CD4-positive, alpha-beta T cell treated with Interleukin-17A for 1 hour (primary cell): ENCODE measurements around the gene C6orf132.
"Not testable (repeated sequence)": the region's sequence is repeated elsewhere in the genome, so short reads cannot be mapped to it uniquely, and the experiment has no call there.

ENCODE experiments used
- DNase-seq: peaks from one replicate; pipeline ENCODE4 v3.0.0-alpha.2; 2020

C6orf132 gene

DNA sequence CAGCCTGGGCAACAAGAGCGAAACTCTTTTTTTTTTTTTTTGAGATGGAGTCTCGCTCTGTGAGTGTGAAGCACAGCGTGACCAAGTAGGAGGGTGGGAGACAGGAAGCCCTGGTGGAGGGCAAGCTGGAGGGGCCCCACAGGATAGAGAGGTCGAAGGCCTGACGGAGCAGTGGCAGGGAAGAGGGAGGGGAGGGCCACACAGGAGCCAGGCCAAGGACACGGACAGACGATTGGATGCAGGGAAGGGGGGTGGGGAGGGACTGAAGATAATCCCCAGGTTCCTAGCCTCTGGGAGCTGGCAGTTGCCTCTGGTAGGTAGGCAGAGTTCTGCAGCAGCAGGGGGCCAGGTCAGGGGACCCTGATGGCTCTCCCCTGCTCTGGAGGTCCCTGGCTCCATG lies 20.0 kb upstream of the C6orf132 start:
- no peak for DNase-seq

DNA sequence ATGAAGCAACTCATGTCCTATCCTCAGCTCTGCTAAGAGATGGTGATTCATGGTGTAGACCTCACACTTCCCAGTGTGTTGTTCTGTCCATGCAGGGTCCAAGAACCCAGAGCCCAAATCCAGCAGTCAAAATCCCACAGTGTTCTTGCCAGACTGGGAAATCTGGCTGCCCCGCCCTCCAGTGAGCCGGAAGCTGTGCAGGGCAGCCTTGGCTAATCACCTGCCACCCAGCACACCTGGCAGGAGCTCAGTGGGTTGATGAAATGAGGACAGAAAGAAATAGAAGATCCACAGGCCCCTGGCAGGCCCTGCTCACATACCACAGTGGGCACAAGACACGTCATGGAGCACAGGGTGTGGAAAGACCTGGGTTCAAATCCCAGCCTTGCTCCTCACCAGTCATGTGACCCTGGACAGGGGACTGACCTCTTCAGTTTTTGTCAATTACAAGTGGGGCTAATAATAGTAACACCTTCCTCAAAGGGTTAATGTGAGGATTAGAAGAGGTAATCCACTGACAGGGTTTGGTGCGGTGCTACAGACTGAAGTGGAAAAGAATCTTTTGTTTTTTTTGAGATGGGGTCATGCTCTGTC lies 17.1 kb upstream of the C6orf132 start:
- no peak for DNase-seq

DNA sequence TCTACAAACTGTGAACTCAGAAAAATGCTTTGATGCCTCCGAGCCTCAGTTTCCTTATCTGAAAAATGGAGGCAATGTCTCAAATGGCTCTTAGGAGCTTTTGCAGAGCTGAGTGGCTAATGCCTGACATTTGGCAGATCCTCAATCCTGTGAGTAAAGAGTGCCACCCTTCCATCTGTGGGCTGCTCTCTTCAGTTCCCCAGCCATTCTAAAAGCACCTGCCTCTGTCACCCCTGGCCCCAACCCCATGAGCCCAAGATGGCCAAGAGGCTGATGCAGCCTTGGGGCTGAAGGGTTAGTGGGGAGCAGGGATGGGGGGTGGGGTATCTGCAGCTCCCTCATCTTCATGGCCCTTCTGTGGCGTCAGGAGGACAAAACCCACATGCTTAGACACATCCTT lies 16.2 kb upstream of the C6orf132 start:
- no peak for DNase-seq

DNA sequence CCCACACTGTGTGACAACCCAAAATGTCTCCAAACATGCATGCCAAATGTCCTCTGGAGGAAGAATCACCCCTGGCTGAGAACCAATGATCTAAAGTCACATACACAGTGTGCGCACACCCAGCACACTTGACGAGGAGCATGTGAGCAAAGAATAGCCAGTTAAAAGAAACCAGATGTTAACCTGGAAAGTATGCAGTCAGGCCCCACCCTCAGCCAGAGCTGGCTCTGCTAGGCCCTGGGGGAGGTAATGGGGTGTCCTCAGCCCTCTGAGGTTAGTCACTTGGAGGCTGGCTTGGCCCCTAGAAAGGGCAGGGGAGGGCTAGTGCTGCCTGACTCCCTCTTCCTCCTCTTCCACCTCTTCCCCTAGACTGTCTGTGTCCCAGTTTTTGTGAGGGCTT lies 15.6 kb upstream of the C6orf132 start:
- no peak for DNase-seq

DNA sequence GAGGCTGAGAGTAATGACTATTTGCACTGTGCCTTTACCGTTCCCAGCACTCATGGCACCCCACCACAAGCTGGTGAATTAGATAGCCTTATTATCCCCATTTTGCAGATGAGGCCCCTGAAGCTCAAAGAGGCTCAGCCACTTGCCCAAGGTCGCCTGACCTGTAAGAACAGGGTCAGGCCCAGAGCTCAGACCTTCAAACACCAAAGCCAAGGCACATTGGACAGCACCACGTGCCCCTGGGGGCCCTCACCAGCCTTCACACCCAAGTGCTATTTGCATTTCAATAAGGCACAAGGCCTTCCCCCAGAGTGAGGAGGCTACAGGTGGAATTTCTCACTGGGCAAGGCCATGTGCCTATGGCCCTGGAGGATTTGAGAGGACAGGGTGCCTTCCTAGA lies 14.2 kb upstream of the C6orf132 start:
- DNase-seq, result no peak

DNA sequence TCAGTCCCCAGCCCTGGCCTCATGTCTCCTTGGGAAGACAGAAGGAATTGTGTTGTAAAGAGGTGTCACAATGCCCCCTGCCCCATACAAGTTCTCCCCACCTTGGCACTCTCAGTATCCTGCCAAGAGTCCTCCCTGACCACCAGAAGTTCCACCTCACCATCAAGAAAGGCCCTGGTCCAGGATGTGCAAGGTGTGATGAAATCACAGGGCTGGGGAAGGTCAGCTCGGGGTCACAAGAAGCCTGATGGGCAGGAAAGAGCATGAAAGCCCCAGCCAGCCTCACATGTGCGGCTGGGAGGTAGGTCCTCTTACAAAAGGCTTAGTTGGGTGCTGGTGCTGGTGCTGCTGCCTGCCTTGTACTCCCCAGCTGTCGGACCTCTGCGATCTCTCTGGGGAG lies 12.9 kb upstream of the C6orf132 start:
- DNase-seq, result no peak

DNA sequence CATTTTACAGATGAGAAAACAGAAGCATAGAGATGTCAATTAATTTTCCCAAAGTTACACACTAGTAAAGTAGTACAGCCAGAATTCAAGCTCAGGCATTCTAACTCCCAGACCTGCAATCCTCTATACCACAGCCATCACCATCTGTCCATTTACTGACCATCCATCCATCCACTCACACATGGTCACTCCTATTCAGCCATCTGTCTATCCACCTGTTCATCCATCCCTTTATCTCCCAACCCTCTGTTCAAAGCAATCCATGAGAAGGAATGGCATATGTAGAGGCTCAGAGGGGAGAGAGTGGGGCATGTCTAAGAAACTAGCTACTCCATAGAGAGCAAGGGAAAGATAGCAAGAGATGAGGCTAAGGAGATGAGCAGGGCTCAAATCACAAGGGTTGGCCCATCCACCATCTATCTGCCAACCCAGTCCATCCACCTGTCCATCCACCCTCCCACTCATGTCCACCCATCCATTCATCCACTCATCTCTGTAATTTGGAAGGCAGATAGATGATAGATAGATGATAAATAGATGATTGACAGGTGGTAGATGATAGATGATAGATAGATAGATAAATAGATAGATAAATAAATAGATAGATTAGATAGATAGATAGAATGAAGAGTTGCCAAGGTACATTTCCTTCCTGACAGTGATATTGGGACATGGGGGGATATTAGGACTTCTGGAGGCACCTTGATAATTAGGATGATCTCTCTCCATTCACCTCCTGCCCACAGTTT lies 12.2 kb upstream of the C6orf132 start:
- no peak for DNase-seq

DNA sequence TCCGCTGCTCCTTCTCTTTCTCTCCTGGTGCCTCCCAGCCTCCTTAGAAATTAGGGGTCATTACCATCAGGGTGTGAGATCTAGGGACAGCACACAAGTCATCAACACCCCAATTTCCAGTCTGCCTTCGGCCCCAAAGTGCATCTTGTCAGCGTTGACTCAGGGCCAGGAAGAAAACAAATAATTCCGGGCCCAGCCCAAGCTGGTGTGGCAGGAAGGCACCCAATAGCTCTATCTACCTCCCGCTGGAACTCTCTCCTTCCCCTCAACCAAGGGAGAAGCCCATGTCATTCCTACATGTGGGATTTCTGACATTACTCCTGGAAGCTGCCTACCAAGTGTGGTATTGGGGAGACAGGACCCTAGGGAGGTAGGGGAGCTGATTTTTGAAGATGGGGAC lies 11.5 kb upstream of the C6orf132 start:
- DNase-seq, result no peak

DNA sequence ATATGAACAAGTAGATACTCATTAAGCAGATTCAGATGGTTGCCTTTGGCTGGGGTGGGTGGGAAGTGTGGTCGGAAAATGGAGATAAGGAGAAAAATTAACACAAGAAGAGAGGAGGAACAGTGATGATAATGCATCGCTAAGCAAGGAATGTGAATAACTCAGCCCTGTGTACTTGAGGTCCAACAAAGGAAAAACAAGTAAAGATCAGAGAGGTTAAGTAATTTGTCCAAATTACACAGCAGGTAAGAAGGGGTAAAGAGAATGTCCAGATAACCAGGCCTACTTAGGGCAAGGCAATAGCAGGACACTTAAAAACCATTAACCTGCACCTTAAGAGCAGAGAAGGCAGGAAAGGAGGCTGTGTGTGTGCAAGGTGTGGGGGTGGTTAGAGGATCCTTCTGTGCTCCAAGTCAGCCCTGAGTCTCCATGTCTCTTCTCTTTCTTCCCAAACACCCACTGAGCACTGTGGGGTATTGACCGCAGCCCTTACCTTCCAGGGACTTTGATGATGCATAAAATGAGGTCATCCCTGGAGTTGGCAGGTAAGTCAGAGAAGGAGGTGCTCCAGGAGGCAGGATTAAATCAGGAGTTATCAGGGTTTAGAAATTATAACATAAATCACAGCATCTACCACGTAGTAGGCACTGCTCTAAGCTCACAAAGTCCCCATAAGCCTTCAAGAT lies 10.3 kb upstream of the C6orf132 start:
- not testable (repeated sequence) for DNase-seq

DNA sequence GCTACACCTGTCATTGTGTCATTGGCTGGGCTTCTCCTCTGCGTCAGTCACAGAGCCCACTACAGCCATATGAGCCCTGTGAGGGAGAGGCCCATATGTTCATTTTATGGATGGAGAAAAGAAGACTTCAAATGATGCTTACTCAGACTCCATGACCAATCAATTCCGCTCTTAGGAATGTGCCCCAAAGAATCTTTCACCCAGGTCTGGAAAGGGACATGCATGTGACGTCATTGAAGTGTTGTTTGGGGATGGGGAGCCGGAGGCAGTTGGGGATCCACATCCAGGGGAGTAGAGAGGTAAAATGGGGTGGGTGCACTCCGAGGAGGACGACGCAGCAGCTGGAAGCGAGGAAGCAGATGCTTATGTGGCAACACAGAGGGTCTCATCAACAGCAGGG lies 9.6 kb upstream of the C6orf132 start:
- DNase-seq, result no peak

- no peak for DNase-seq
Observed at GRCh38 chr6:42150254-42150653, 7.8 kb upstream of the C6orf132 start.

- no peak for DNase-seq
Observed at GRCh38 chr6:42148058-42148457, 5.6 kb upstream of the C6orf132 start.

GRCh38 chr6:42147138-42147562 lies 4.7 kb upstream of the C6orf132 start:
- no peak for DNase-seq

GRCh38 chr6:42141603-42142117 lies 760 bp downstream of the C6orf132 start:
- DNase-seq, result no peak

- DNase-seq, result no peak
Observed at GRCh38 chr6:42140756-42141602, 1.4 kb downstream of the C6orf132 start.

DNA sequence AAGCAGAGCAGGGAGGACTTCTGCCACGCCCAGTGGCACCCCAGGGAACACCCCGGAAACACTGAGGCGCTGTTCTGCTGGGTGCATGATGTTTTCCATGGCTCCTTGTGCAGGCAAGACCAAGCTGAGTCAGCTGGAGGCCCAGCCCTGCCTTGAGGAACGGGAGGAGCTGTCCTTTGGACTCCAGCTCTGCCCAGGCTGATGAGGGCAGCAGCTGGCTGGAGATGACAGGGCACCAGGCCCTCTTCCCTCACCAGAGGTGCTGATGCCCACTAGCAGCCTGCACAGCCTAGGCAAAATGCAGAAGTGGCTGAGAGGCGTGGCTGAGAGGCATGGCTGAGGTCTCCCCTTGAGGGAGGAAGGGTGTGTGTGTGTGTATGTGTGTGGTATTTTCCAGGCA lies 2.4 kb downstream of the C6orf132 start:
- DNase-seq, result peak; percentile 7

GRCh38 chr6:42138630-42139619 lies 3.5 kb downstream of the C6orf132 start:
- DNase-seq, result no peak

GRCh38 chr6:42138190-42138589 lies 4.2 kb downstream of the C6orf132 start:
- DNase-seq, result no peak

GRCh38 chr6:42137194-42137753 lies 5.1 kb downstream of the C6orf132 start:
- no peak for DNase-seq

- DNase-seq, result no peak
Observed at GRCh38 chr6:42136508-42137193, 5.8 kb downstream of the C6orf132 start.

DNA sequence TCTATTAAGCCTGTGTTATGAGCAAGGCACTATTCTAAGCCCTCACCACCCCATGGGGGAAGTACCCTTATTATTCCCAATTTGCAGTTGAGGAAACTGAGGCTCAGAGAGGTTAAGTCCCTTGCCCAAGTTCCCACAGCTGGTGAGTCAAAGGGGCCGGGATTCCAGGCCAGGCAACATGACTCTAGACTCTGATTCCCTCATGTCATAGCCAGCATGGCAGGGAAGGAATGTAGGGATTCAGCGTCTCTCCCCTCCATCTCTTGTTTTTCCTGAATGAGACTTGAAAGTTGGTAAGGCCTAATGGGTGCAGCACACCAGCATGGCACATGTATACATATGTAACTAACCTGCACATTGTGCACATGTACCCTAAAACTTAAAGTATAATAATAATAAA lies 6.7 kb downstream of the C6orf132 start:
- no peak for DNase-seq
